Measurements from ENCODE around the gene AMBRA1. TPM values are rescaled to one million over a fixed set of nuclear protein-coding genes. Genes with fewer than 3 reads are reported as not detected.

AMBRA1 gene
- total and polyA plus RNA-seq, 8 donors = 4.6 to 59.4 (median 23.3) TPM

- DNase-seq = no peak
- 93 to 99% (median 94%) methylated on average over 4 of the region's 4 CpGs for WGBS, 5 donors
These were observed 53.0 kb downstream of the AMBRA1 start for GRCh38 chr11:46540807-46541206.

GRCh38 chr11:46537537-46538295 lies 56.1 kb downstream of the AMBRA1 start:
- Histone ChIP-seq H3K27ac (no peak overlapping the region), H3K4me3 (no peak overlapping the region), H3K9me3 (no peaks in the 10 kb centered on the region), H3K4me1 (peaks cover 6 to 47% (median 24%) of the 10 kb centered on the region in 4 donors), H3K36me3 (peaks cover 12 to 39% (median 35%) of the 10 kb centered on the region in 4 donors), H3K27me3 (no peaks in the 10 kb centered on the region)
- intact Hi-C loops (cut with DNase I; ENCODE audit: low total_unique reads) = no loop called here
- peak; percentile 60 to 90 for DNase-seq
- TF ChIP-seq EP300 (IDR thresholded peaks at IDR 0.05) (no peak), POLR2AphosphoS5 (IDR thresholded peaks at IDR 0.05) (peak in 1 of 3 donors; percentile 55), CTCF (IDR thresholded peaks at IDR 0.05) (peak in 5 of 7 experiments; percentile 61 to 85 (median 84))
- WGBS, 5 donors = 50 to 58% (median 54%) methylated on average over 5 of the region's 5 CpGs

More at GRCh38 chr11:46540807-46541206, 53.0 kb downstream of the AMBRA1 start:
- Histone ChIP-seq H3K4me1 (peaks cover 8 to 47% (median 22%) of the 10 kb centered on the region in 4 donors), H3K27me3 (no peaks in the 10 kb centered on the region), H3K4me3 (no peak overlapping the region), H3K36me3 (peaks cover 35 to 70% (median 66%) of the 10 kb centered on the region in 4 donors), H3K27ac (peak overlapping the region in 1 of 5 donors; percentile 16), H3K9me3 (no peaks in the 10 kb centered on the region)
- intact Hi-C loops (cut with DNase I; ENCODE audit: low total_unique reads) = no loop called here
- TF ChIP-seq POLR2AphosphoS5 (IDR thresholded peaks at IDR 0.05) (no peak), POLR2A (IDR thresholded peaks at IDR 0.05) (no peak), EP300 (IDR thresholded peaks at IDR 0.05) (no peak), CTCF (IDR thresholded peaks at IDR 0.05) (no peak)

- H3K4me3 ChIP-seq = no peak overlapping the region
- no peaks in the 10 kb centered on the region for H3K9me3 ChIP-seq
- no peaks in the 10 kb centered on the region for H3K27me3 ChIP-seq
- intact Hi-C loops (cut with DNase I; ENCODE audit: low total_unique reads) = no loop called here
- H3K27ac ChIP-seq = no peak overlapping the region
- no peak for DNase-seq
- H3K36me3 ChIP-seq = peaks cover 6 to 33% (median 29%) of the 10 kb centered on the region in 4 donors
- 63 to 78% (median 68%) methylated on average over 2 of the region's 2 CpGs for WGBS, 5 donors
- TF ChIP-seq POLR2AphosphoS5 (IDR thresholded peaks at IDR 0.05) = no peak
- TF ChIP-seq CTCF (IDR thresholded peaks at IDR 0.05) = no peak
- TF ChIP-seq POLR2A (IDR thresholded peaks at IDR 0.05) = no peak
- H3K4me1 ChIP-seq = peaks cover 0 to 41% (median 18%) of the 10 kb centered on the region in 4 donors
These were observed 56.7 kb downstream of the AMBRA1 start for GRCh38 chr11:46537121-46537520.

- Histone ChIP-seq H3K4me1 (peaks cover 0 to 28% (median 11%) of the 10 kb centered on the region in 4 donors), H3K27me3 (no peaks in the 10 kb centered on the region), H3K36me3 (peaks cover 0 to 19% (median 15%) of the 10 kb centered on the region in 4 donors), H3K9me3 (no peaks in the 10 kb centered on the region), H3K27ac (no peak overlapping the region), H3K4me3 (no peak overlapping the region)
- no peak for DNase-seq
- intact Hi-C loops (cut with DNase I; ENCODE audit: low total_unique reads) = no loop called here
- WGBS, 5 donors = 82 to 86% (median 82%) methylated on average over 4 of the region's 4 CpGs
- no peak for TF ChIP-seq POLR2A (IDR thresholded peaks at IDR 0.05)
- no peak for TF ChIP-seq CTCF (IDR thresholded peaks at IDR 0.05)
- TF ChIP-seq POLR2AphosphoS5 (IDR thresholded peaks at IDR 0.05) = no peak
- TF ChIP-seq EP300 (IDR thresholded peaks at IDR 0.05) = no peak
These were observed 58.1 kb downstream of the AMBRA1 start for GRCh38 chr11:46535688-46536087.
